Measurements from ENCODE around the gene SACM1L.
A peak's percentile ranks its signal among the peaks of the same experiment; 100 is the strongest.
"Not testable (repeated sequence)": the region's sequence is repeated elsewhere in the genome, so short reads cannot be mapped to it uniquely, and the experiment has no call there.

The SACM1L gene

GRCh38 chr3:45741247-45741646, 52.1 kb downstream of the SACM1L start:
- DNase-seq (ENCODE audit: low read depth, low spot score), result no peak

DNA sequence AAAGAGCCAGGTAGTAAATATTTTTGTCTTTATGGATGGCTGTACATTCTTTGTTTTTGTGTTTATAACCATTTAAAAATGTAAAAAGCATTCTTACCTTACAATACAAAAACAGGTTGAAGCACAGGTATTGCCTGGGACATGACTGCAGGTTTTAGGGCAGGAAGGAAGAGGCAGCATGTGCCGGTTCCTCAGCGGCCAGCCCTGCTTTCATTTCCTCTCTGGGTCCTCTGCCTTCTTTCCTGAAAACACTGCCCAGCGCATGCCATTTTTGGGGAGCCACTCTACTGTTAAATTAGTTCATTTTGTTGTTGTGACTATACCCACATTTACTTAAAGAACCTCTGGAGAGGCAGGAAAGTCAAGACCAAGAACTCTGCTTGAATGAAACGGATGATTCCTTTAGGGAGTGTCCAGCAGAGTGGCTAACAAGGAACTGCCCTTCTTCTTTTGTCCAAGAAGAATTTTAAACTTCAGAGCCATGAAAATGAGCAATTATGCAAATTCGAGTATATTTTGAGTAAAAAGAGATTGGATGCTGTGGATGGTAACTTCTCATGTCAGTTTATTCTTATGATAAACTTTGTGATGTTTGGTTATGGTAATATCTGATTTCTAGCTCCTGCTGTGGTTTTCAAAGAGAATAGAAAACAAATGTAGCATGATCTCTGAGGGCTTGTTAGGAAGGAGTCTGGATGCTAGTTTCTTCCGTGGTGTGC, 52.7 kb downstream of the SACM1L start:
- no peak for DNase-seq (ENCODE audit: low read depth, low spot score)

GRCh38 chr3:45742461-45743089, 53.4 kb downstream of the SACM1L start:
- no peak for DNase-seq (ENCODE audit: low read depth, low spot score)

GRCh38 chr3:45746165-45746776, 57.1 kb downstream of the SACM1L start:
- DNase-seq (ENCODE audit: low read depth, low spot score), result no peak

DNA sequence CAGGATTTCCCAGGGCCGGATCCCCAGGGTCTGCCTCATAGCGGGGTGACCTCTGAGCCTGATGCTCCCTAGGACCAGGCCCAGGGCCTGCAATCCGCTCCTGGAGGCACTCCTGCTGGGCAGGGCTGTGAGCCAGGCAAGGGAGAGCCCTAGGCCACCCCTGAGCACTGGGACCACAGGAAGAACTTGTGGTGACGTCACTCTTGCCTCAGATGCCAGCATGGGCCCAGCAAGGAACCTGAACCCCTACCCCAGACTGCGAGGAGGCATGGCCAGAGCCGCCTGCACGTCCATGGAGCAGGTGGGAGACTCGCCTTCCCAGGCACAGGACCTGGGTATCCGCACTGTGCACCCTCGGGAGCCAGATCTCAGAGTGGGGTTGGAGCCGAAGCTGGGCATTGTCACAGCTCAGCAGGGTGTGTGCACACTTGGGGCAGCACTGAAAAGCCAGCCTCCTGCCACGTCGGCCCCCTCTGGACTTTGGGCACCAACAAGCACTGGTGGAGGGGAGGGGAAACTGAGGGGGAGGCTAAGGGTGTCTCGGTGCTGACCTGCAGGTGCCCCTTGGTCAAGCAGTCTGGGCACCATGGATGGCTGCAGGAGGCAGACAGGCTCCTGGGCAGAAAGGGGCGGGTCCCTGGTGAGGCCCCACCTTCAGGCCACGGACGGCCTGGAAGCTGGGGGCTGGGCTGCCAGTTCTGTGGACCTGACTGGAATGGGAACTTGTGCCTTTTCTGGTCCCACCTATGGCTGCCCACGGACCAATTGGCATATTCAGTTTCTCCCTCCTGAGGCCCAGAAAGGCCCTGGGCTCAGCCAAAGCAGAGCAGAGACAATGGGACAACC, 57.8 kb downstream of the SACM1L start:
- no peak for DNase-seq (ENCODE audit: low read depth, low spot score)

GRCh38 chr3:45748068-45748467, 58.9 kb downstream of the SACM1L start:
- DNase-seq (ENCODE audit: low read depth, low spot score), result no peak

DNA sequence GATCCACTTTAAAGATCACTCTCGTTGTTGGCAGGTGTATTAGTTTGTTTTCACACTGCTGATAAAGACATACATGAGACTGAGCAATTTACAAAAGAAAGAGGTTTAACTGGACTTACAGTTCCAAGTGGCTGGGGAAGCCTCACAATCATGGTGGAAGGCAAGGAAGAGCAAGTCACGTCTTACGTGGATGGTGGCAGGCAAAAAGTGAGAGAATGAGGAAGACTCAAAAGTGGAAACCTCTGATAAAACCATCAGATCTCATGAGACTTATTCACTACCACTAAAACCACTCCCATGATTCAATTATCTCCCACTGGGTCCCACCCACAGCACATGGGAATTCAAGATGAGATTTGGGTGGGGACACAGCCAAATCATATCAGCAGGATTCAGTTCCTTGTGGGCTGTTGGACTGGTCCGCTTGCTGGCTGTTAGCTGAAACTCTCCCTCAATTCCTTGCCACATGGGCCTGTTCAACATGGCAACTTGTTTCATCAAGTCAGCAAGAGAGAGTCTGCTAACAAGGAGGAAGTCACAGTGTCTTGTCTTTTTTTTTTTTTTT, 59.9 kb downstream of the SACM1L start:
- DNase-seq (ENCODE audit: low read depth, low spot score), result not testable (repeated sequence)

- no peak for DNase-seq (ENCODE audit: low read depth, low spot score)
These were observed 60.7 kb downstream of the SACM1L start for GRCh38 chr3:45749880-45750279.

- no peak for DNase-seq (ENCODE audit: low read depth, low spot score)
These were observed 62.5 kb downstream of the SACM1L start for GRCh38 chr3:45751537-45752242.

- DNase-seq (ENCODE audit: low read depth, low spot score), result no peak
These were observed 63.9 kb downstream of the SACM1L start for GRCh38 chr3:45753095-45753494.

GRCh38 chr3:45754461-45754860, 65.3 kb downstream of the SACM1L start:
- no peak for DNase-seq (ENCODE audit: low read depth, low spot score)

DNA sequence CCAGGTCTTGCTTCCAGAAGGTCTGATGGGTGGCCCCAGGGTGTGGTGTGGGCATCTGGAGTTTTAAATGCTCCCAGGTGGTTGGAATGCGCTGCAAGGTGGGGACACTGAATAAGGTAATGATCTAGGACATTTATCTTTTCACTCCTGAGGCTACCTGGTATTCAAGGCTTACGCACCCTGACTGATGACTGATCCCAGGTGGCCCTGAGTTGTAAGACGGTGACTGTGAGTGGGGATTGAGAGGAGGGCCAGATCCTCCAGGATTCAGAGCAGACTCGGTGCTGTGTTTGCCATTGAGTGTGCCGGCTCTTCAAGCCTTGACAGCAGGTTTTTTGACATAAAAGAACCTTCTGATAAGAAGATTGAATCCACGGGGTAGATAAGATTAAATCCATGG, 66.9 kb downstream of the SACM1L start:
- peak; percentile 24 for DNase-seq (ENCODE audit: low read depth, low spot score)

DNA sequence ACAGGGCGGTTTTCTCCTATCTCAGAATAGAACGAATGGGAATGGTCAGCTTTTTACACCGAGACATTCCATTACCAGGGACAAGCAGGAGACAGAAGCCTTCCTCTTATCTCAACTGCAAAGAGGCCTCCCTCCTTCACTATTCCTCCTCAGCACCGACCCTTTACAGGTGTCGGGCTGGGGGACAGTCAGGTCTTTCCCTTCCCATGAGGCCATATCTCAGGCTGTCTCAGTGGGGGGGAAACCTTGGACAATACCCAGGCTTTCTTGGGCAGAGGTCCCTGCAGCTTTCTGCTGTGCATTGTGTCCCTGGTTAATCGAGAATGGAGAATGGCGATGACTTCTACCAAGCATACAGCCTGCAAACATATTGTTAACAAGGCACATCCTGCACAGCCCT, 67.9 kb downstream of the SACM1L start:
- not testable (repeated sequence) for DNase-seq (ENCODE audit: low read depth, low spot score)

GRCh38 chr3:45758871-45759270, 69.7 kb downstream of the SACM1L start:
- no peak for DNase-seq (ENCODE audit: low read depth, low spot score)

DNA sequence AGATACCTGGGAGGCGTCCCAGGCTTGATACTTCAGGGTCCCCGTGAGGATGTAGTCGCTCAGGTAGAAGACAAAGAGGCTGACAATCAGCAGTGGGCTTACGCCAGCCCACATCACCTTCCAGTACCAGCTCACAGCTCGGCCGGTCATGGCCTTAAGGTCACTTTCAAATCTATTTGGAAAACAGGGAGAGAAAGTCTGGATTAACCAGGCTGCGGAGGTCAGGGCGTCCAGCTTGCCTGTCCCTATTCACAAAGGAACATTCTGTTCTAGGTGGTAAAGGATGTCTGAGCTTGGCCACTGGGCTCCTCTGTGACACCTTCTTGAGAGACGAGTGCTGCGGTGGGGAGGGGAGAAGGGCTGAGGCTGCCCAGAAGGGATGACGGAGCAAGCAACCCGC, 70.7 kb downstream of the SACM1L start:
- no peak for DNase-seq (ENCODE audit: low read depth, low spot score)

DNA sequence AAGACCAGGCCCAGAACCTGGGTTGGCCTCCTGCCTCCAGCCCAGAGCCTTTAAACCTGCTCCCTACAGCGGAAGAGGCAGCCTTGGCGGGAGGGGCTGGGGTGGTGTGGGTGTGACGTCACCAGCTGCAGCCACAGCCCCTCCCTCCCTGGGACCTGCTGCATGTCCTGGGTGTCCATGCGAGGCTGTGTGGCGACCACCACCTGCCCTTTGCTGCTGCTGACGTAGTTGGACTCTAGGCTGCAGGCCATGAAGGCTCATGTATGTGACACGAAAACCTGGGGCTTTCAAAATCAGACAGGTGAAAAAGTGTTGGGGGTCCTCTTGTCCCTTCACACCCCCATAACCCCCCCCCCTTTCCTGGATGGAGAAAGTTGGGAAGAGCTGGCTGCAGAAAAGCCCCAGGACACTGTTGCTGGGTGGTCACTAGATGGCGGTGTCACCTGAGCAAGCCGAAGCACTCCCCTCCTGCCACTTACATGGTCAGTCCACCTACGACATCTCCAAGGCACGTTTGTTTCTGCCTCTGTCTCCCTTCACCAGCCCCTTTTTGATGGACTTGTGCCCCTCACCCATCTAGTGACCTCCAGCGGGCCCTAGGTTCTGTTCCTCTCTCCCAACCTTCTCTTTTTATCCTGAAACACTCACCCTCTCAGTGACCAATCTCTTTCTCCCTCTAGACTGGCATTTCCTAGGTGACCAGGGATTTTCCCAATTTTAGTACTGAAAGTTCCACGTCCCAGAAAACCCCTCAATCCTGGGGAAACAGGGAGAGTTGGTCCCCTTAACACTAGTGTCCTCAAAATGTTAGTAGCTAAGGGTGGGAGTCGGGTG, 71.9 kb downstream of the SACM1L start:
- peak; percentile 82 for DNase-seq (ENCODE audit: low read depth, low spot score)

DNA sequence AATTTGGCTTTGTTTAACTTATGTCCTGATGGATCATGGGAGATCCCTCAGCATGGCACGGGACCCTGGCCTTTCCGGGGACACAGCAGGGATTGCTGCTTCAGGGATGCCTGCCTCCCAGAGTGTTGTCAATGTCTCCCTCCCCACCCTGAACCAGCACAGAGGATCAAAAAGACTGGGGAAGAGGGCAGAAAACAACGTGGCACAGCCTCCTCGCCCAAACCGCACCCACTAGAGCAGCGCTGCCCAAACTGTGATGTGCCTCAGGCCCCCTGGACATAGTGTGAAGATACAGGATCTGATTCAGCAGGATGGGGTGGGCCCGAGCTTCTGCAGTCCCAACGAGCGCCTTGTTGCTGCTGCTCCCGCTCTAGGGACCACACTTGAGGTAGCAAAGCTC, 72.6 kb downstream of the SACM1L start:
- no peak for DNase-seq (ENCODE audit: low read depth, low spot score)

DNA sequence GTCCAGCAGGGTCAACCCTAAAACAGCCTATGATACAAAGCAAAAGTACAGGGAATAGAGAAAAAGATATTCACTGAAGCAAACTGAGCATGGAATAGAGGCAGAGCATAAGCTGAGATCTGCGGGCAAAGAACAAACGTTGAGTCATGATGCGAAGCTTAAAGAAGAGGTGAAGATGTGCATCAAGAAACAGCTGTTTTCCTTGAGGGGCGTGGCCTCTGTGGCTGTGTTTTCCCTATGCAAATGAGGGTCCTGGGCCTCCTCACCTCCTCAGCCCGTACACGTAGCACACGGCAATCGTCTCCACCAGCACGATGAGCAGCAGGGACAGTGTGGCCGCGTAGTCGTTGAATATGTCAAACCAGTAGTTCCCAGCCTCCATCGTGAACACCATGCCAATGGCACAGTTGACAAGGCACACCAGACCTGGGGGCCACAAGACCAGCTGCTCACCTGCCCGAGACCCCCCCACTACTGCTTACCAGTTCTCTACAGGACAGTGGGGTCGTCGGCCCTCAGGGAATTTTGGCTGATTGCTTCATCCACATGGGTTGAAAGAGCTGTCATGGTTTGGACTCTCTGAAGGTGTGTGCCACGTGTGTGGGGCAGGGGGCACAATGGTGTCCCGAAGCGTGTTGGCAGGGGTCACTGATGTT, 73.6 kb downstream of the SACM1L start:
- DNase-seq (ENCODE audit: low read depth, low spot score), result no peak

DNA sequence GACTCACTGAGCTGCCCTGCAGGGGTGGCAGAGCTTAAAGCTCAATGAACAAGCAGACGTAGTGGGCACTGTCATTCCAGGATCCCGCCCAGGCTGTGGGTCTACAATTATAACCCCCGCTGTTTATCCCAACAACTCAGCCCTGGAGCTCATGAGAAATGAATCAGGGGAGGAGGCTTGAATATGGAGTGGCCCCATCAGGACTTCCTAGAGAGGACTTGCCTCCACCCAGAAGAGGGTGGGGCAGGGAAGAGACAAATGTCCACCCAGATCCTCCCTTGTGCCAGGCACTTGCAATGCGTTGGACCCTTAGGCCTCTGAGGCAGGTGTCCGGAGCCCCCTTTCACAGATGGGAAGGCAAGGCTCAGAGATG, 74.1 kb downstream of the SACM1L start:
- no peak for DNase-seq (ENCODE audit: low read depth, low spot score)
